ENCODE results near the gene GPR78.

Gene GPR78

DNA sequence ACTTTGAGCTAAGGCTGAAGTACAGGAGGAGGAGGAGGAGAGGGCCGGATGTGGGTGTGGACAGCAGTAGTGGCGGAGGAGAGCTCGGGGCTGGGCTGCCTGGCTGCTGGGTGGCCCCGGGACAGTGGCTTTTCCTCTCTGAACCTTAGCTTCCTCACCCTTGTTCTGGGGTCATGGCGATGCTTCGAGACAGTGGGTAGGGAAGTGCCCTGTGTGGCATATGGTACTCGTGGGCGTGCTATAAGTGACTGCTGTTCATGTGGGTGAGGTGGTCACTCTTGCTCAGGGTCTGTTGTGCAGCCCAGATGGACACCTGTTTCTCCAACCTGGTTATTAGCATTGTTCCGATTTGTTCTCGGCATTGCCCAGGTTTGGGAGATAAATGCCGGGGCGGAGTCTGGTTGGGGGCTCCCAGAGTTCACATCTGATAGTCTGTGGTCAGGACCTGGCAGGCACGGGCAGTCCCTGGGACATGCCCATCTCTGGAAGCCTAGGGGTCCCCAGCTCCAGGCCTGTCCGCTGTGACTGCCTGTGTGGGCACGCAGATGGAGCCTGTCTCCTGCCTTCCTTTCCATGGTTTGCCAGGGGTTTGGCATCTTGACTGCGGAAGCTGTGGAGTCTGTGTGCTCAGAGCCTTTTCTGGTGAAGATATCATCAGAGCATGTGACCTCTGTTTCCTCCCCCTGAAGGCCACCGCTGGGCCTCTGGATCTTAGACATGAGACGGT is 7.4 kb downstream of the GPR78 start:
- no peak for DNase-seq

DNA sequence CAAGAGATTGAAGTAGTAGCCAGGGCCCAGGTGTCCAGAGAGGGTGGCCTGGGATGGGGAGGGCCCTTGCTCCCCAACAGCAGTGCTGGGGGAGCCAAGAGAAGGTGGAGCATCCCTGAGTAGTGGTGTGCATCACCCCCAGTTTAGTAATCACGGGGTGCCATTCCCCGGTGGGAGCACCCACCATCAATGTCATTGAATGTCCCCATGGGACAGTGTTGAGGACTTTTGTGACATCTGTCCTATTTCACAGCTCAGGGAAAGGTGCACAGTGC is 7.9 kb downstream of the GPR78 start:
- DNase-seq, result no peak

DNA sequence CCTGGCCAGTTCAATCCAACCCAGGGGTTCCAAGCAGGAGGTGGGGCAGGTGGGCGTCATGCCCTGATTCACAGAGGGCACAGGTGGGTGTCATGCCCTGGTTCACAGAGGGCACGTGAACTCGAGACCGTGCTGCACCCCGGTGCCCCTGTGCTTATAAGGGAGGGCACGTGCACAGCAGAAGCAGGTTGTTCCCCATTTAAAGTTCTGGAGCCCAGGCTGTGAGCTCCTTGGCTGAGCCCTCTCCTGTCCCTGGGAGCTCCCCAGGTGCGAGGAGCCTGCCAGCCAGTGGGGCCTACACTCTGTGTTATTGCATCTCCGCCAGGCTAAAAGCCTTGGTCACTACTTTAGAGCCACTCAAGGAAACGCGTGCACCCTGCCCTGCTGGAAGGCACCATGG is 9.1 kb downstream of the GPR78 start:
- no peak for DNase-seq

DNA sequence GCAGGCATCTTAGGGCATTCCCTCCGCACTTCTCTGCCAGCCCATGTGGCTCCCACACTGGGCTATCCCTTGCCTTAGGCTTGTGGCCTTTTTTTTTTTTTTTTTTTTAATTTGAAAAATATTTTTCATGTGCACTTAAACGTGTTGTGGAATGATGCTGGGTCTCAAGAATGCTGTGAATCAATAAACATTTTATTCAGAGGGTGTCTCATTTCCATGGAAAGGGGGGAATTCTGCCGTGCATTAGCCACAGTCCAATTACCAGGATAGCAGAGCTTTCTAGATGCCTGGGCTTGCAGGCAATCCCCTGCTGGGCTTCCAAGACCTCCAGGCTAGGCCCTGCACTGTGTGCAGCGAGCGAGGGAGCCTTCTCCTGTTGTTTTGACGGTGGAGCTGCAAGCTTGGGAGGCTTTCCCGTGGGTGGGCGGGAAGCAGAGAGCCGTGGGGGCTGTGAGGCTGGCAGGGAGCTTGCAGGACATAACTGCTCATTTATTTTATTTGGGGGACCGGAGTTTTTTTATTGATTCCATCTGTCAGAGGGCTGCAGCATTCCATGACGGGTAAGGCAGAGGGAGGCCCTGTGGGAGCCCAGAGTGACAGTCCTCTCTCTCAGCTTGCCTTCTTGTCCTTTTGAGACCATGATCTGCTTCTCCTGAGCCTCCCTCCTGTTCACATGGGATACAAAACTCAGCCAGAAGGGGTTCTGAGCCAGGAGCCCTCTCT is 9.8 kb downstream of the GPR78 start:
- DNase-seq, result no peak

DNA sequence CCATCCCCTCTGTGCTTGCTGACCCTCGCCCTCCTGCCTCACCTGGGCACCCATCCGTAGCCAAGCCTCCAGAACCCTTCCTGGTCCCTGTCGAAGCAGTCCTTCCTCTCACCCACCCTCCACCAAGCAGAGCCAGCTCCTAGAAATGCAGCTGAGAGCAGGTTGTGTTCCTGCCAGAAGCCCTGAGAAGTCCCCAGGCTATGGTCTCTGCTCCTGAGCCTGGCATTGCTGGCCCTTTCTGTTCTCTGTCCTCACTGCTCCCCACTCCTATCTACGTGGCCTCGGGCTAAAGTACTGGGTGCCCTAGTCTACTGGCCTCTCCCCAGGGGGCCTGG is 10.3 kb downstream of the GPR78 start:
- no peak for DNase-seq

- DNase-seq, result no peak
Measured at GRCh38 chr4:8591114-8591513, 10.9 kb downstream of the GPR78 start.

GRCh38 chr4:8591626-8592365 is 11.6 kb downstream of the GPR78 start:
- DNase-seq, result peak; percentile 12

- DNase-seq, result peak; percentile 42
Measured at GRCh38 chr4:8592366-8593263, 12.4 kb downstream of the GPR78 start, which contains the start of gene CPZ. Gene CPZ, plus strand, starts transcription at chr4:8592765. Its CDS starts 69 bp downstream, at chr4:8592834.

GRCh38 chr4:8593264-8594096 is 13.3 kb downstream of the GPR78 start:
- DNase-seq, result no peak

- peak; percentile 71 for DNase-seq
Measured at GRCh38 chr4:8594097-8595038, 14.2 kb downstream of the GPR78 start.

GRCh38 chr4:8595237-8596087 is 15.3 kb downstream of the GPR78 start:
- peak; percentile 88 for DNase-seq

- DNase-seq, result no peak
Measured at GRCh38 chr4:8596891-8597290, 16.7 kb downstream of the GPR78 start.

DNA sequence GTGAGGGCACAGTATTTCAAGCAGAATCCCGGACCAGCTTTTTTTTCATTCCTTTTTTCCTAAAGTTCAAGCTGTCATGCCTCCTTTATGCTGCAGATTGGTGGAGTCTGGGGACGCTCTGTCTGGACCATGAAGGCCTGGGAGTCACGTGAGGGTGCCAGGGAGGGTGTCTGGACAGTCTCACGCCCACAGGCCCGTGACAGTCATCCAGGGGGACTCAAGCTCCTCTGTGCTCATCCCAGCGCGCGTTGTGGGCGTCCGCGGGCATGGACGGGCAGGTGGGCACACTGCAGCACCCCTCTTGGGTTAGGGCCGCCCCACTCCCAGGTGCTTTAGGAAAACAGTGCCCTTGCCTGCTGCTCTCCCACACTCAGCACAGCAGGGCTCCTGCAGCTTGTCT is 17.1 kb downstream of the GPR78 start:
- no peak for DNase-seq

DNA sequence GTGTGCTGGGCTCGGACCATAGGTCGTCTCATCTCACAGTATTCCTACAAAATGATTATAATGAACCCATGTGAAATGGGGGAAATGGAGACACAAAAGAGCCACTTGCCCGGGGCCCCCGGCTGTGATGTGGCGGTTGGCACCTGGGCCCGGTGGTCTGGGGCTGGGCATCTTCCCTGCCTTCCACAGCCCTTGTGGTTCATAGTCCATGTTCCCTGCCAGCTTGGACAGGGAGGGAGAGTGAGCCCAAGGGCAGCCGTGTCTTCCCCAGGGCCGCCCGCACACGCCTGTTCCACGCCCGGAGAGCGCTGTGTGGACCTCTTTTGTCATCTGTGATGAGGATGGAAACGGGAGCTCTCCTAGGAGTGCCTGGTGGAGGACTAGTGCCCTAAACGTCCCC is 17.6 kb downstream of the GPR78 start:
- no peak for DNase-seq

DNA sequence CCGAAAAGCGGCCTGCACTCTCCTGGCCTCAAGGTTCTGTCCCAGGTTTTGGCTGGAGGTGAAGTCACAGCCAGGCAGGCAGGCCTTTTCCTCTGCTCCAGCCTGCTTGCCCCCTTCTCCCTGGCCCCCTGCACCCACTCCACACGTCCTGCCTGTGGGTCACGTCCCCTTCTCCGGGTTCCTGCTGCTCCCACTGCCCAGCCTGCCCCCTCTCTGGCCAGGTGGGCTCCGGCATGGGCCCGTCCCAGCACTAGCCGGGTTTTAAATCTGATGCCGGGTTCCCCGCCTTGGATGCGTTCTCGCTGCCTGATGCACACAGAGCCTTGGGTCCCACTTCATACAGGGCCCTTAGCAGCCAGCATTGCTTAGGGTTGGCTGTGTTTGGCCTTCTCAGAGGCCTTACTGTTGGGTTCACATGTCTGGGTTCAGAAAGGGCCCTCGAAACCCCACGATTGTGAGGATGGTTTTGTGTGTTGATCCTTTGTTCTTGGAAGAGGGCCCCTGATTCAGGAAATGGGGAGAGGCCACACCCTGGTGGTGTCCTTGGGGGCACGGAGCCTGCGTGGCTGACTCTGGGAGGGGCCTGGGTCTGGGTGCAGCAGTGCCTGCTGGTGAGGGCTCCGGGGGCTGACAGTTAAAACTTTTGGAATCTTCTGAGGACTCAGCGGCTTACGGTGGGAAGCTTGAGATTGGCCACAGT is 18.3 kb downstream of the GPR78 start:
- DNase-seq, result no peak

GRCh38 chr4:8599091-8599460 is 18.9 kb downstream of the GPR78 start:
- no peak for DNase-seq

- no peak for DNase-seq
Measured at GRCh38 chr4:8599657-8600056, 19.5 kb downstream of the GPR78 start.

GRCh38 chr4:8600266-8600665 is 20.1 kb downstream of the GPR78 start:
- DNase-seq, result no peak

- no peak for DNase-seq
Measured at GRCh38 chr4:8600686-8601085, 20.5 kb downstream of the GPR78 start.
